Measurements from ENCODE around the gene ARID1B.

The ARID1B gene

GRCh38 chr6:157133856-157134255 is 356.7 kb downstream of the ARID1B start:
- no peak overlapping the region for H3K4me3 ChIP-seq
- no peaks in the 10 kb centered on the region for H3K27me3 ChIP-seq
- no peak for DNase-seq
- no peak for TF ChIP-seq CTCF (IDR thresholded peaks at IDR 0.05)
- intact Hi-C loops (cut with DNase I; ENCODE audit: low total_unique reads) = no loop called here
- H3K36me3 ChIP-seq = peaks cover 11 to 37% (median 23%) of the 10 kb centered on the region in 3 donors
- H3K9me3 ChIP-seq = no peaks in the 10 kb centered on the region
- no peak overlapping the region for H3K27ac ChIP-seq
- peaks cover 0 to 8% (median 0%) of the 10 kb centered on the region in 4 donors for H3K4me1 ChIP-seq

DNA sequence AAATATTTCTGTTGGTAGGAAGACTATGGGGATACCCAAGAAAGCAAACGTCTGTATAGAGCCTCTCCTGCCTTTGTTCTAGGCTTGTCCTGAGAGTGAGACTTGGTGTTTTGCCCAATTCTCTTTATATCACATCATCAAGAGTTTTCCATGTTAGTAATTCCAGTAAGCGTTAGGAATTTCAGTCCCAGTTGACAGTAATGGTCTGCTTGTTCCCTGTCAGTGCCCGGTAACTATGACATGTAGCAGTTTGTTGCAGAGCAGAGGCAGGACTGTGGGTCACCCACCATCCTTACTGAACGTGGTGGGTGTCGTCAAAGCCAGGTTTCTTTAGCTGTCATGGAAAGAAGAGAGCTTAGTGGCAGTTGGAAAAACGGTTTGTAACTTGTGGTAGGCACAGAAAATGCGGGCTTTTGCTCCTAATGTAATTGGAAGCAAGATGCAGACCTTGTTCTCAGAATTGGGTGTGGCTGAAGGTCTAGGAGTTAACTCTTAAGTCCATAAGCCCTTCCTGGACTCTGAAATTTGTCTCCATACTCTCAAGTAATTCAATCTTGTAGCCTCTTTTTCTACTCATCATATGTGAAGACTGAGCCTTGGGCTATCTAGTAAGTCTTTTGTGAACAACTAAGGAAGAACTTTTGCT is 357.3 kb downstream of the ARID1B start:
- no peak for TF ChIP-seq CTCF (IDR thresholded peaks at IDR 0.05)
- Histone ChIP-seq H3K9me3 (no peaks in the 10 kb centered on the region), H3K36me3 (peaks cover 11 to 37% (median 23%) of the 10 kb centered on the region in 3 donors), H3K27ac (no peak overlapping the region), H3K4me1 (peaks cover 0 to 8% (median 0%) of the 10 kb centered on the region in 4 donors), H3K27me3 (no peaks in the 10 kb centered on the region), H3K4me3 (no peak overlapping the region)
- intact Hi-C loops (cut with DNase I; ENCODE audit: low total_unique reads) = no loop called here
- DNase-seq = no peak

GRCh38 chr6:157135691-157136090 is 358.5 kb downstream of the ARID1B start:
- Histone ChIP-seq H3K4me3 (no peak overlapping the region), H3K36me3 (peaks cover 11 to 41% (median 23%) of the 10 kb centered on the region in 3 donors), H3K9me3 (no peaks in the 10 kb centered on the region), H3K27me3 (no peaks in the 10 kb centered on the region), H3K27ac (no peak overlapping the region), H3K4me1 (peaks cover 0 to 8% (median 0%) of the 10 kb centered on the region in 4 donors)
- DNase-seq = no peak
- no peak for TF ChIP-seq CTCF (IDR thresholded peaks at IDR 0.05)
- intact Hi-C loops (cut with DNase I; ENCODE audit: low total_unique reads) = no loop called here

- intact Hi-C loops (cut with DNase I; ENCODE audit: low total_unique reads) = no loop called here
- TF ChIP-seq CTCF (IDR thresholded peaks at IDR 0.05) = no peak
- Histone ChIP-seq H3K4me1 (peaks cover 0 to 8% (median 0%) of the 10 kb centered on the region in 4 donors), H3K27ac (no peak overlapping the region), H3K9me3 (no peaks in the 10 kb centered on the region), H3K27me3 (no peaks in the 10 kb centered on the region), H3K4me3 (no peak overlapping the region), H3K36me3 (peaks cover 11 to 39% (median 21%) of the 10 kb centered on the region in 3 donors)
- no peak for DNase-seq
These were observed 360.3 kb downstream of the ARID1B start for GRCh38 chr6:157137501-157137900.

DNA sequence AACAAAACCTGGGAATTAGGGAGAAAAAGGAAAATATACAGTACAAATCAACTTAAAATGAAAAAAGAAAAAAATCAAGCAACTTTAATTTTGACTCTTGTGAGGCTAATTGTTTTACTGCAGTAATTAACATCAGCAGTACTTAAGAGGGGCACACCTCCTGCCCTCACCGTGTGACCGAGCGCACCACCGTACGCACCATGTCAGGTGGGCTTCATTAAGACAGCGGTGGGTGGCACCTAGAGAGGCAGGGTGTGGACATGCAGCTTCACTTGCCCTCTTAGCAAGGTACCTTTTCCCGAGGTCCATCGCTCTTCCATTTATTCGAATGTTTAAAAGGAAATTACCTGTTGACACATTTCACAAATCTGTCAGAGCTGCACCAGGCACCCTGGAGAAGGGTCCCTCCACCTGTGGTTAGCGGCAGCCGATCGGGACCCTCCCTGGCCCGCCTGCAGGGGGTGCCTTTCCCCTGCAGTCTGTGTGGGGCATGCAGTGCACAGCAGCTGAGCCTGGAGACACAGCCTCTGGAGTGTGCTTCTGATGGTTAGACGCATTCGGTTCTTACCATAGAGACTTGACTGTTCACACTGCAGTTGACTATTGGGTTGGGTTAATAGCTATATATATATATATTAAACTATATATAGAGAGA is 362.0 kb downstream of the ARID1B start:
- intact Hi-C loops (cut with DNase I; ENCODE audit: low total_unique reads) = no loop called here

More for the DNA sequence above, 362.0 kb downstream of the ARID1B start:
- no peak overlapping the region for H3K4me3 ChIP-seq
- peaks cover 0 to 17% (median 12%) of the 10 kb centered on the region in 4 donors for H3K4me1 ChIP-seq
- H3K9me3 ChIP-seq = no peaks in the 10 kb centered on the region
- DNase-seq = no peak
- H3K27me3 ChIP-seq = no peaks in the 10 kb centered on the region
- H3K27ac ChIP-seq = no peak overlapping the region
- H3K36me3 ChIP-seq = peaks cover 0 to 22% (median 8%) of the 10 kb centered on the region in 3 donors
- peak in 1 of 2 experiments; percentile 10 for TF ChIP-seq CTCF (IDR thresholded peaks at IDR 0.05)
